H9 (cell line): Measurements from ENCODE around the gene IGDCC3. TPM values are rescaled to one million over a fixed set of nuclear protein-coding genes. Genes with fewer than 3 reads are reported as not detected.
A peak's percentile ranks its signal among the peaks of the same experiment; 100 is the strongest.

ENCODE experiments used
- DNase-seq: peaks from one replicate; pipeline ENCODE4 v3.0.0-alpha.2; 2017
- H2AFZ ChIP-seq: one replicate; pipeline ENCODE4 v1.6.1; 2013; ENCODE audit warnings: mild to moderate bottlenecking, low read length, control low read depth, moderate library complexity
- H2AK5ac ChIP-seq: 2 replicates; pipeline ENCODE4 v1.6.1; 2013; ENCODE audit warnings: low read length, control low read depth, mixed read lengths; ENCODE audit not compliant: insufficient read length
- H2BK120ac ChIP-seq: one replicate; pipeline ENCODE4 v1.6.1; 2013; ENCODE audit warnings: low read depth, mild to moderate bottlenecking, low read length, control low read depth, inconsistent platforms; ENCODE audit not compliant: poor library complexity, severe bottlenecking
- H2BK12ac ChIP-seq: 2 replicates; pipeline ENCODE4 v1.6.1; 2013; ENCODE audit warnings: low read length, control low read depth, mixed read lengths, low read depth; ENCODE audit not compliant: insufficient read length
- H2BK15ac ChIP-seq: 2 replicates; pipeline ENCODE4 v1.6.1; 2013; ENCODE audit warnings: low read depth, low read length, control low read depth
- H2BK20ac ChIP-seq: one replicate; pipeline ENCODE4 v1.6.1; 2013; ENCODE audit warnings: low read depth, mild to moderate bottlenecking, low read length, control low read depth, inconsistent platforms; ENCODE audit not compliant: poor library complexity, severe bottlenecking
- H2BK5ac ChIP-seq: 2 replicates; pipeline ENCODE4 v1.6.1; 2013; ENCODE audit warnings: low read length, control low read depth, mixed read lengths; ENCODE audit not compliant: insufficient read length
- H3K14ac ChIP-seq: 2 replicates; pipeline ENCODE4 v1.6.1; 2013; ENCODE audit warnings: low read length, control low read depth; ENCODE audit not compliant: insufficient read depth
- H3K18ac ChIP-seq: 2 replicates; pipeline ENCODE4 v1.6.1; 2013; ENCODE audit warnings: low read depth, mild to moderate bottlenecking, mixed read lengths, low read length, control low read depth; ENCODE audit not compliant: insufficient read length
- H3K23ac ChIP-seq: 2 replicates; pipeline ENCODE4 v1.6.1; 2013; ENCODE audit warnings: low read length, control low read depth, mixed read lengths, low read depth; ENCODE audit not compliant: insufficient read length
- H3K23me2 ChIP-seq: 2 replicates; pipeline ENCODE4 v1.6.1; 2013; ENCODE audit warnings: low read depth, mild to moderate bottlenecking, mixed read lengths, low read length, control low read depth; ENCODE audit not compliant: insufficient read length, poor library complexity, severe bottlenecking
- H3K27ac ChIP-seq: 2 replicates; pipeline ENCODE4 v1.5.1; 2013; ENCODE audit warnings: low read length, control low read depth, mixed read lengths, low read depth; ENCODE audit not compliant: insufficient read length
- H3K27me3 ChIP-seq: 2 replicates; pipeline ENCODE4 v1.6.1; 2013; ENCODE audit warnings: low read length, control low read depth, inconsistent platforms; ENCODE audit not compliant: insufficient read depth
- H3K4ac ChIP-seq: 2 replicates; pipeline ENCODE4 v1.6.1; 2013; ENCODE audit warnings: low read depth, mild to moderate bottlenecking, control low read depth, inconsistent platforms, low read length, moderate library complexity
- H3K4me1 ChIP-seq: 2 replicates; pipeline ENCODE4 v1.6.1; 2013; ENCODE audit warnings: low read length, control low read depth, inconsistent platforms; ENCODE audit not compliant: insufficient read depth
- H3K4me2 ChIP-seq: 2 replicates; pipeline ENCODE4 v1.6.1; 2013; ENCODE audit warnings: low read length, control low read depth, mixed read lengths; ENCODE audit not compliant: insufficient read length, insufficient read depth
- H3K56ac ChIP-seq: 2 replicates; pipeline ENCODE4 v1.6.1; 2013; ENCODE audit warnings: low read depth, mild to moderate bottlenecking, mixed read lengths, low read length, control low read depth; ENCODE audit not compliant: insufficient read length
- H3K79me1 ChIP-seq: 2 replicates; pipeline ENCODE4 v1.6.1; 2013; ENCODE audit warnings: low read depth, mild to moderate bottlenecking, moderate library complexity, low read length, control low read depth, inconsistent platforms; ENCODE audit not compliant: insufficient read depth, poor library complexity, severe bottlenecking
- H3K79me2 ChIP-seq: 2 replicates; pipeline ENCODE4 v1.6.1; 2013; ENCODE audit warnings: low read length, control low read depth, inconsistent platforms; ENCODE audit not compliant: insufficient read depth
- H3K9ac ChIP-seq: 2 replicates; pipeline ENCODE4 v1.6.1; 2013; ENCODE audit warnings: low read length, control low read depth, mixed read lengths; ENCODE audit not compliant: insufficient read length; ENCODE audit errors: extremely low read depth
- H3K9me3 ChIP-seq: one replicate; pipeline ENCODE4 v1.6.1; 2013; ENCODE audit warnings: low read depth, low read length, inconsistent platforms; ENCODE audit not compliant: control insufficient read depth
- H3T11ph ChIP-seq: one replicate; pipeline ENCODE4 v1.6.1; 2013; ENCODE audit warnings: mild to moderate bottlenecking, low read length, control low read depth, inconsistent platforms
- H4K20me1 ChIP-seq: one replicate; pipeline ENCODE4 v1.6.1; 2013; ENCODE audit not compliant: control insufficient read depth, insufficient read length, insufficient read depth
- H4K5ac ChIP-seq: 2 replicates; pipeline ENCODE4 v1.6.1; 2013; ENCODE audit warnings: low read depth, mild to moderate bottlenecking, mixed read lengths, low read length, control low read depth; ENCODE audit not compliant: insufficient read length
- H4K8ac ChIP-seq: replicated peaks from 2 replicates; pipeline ENCODE4 v1.6.1; 2013; ENCODE audit warnings: low read length, control low read depth, mixed read lengths, low read depth; ENCODE audit not compliant: insufficient read length
- H4K91ac ChIP-seq: 2 replicates; pipeline ENCODE4 v1.6.1; 2013; ENCODE audit warnings: low read depth, mild to moderate bottlenecking, moderate library complexity, mixed read lengths, low read length, control low read depth; ENCODE audit not compliant: insufficient read length
- H3K27ac Mint-ChIP-seq, 3 experiments: 2 replicates in 2 of 3; 3 replicates in 1 of 3; pipeline ENCODE4 v1.8.0; 2020 to 2021; ENCODE audit warnings: mixed read lengths in 3 of 3, mild to moderate bottlenecking in 1 of 3, moderate library complexity in 1 of 3
- H3K27me3 Mint-ChIP-seq: 2 replicates; pipeline ENCODE4 v1.8.0; 2021; ENCODE audit warnings: low read depth, mild to moderate bottlenecking, moderate library complexity, mixed read lengths
- H3K36me3 Mint-ChIP-seq, 3 experiments: 2 replicates in 2 of 3; 3 replicates in 1 of 3; pipeline ENCODE4 v1.8.0; 2020 to 2021; ENCODE audit warnings: low read depth in 3 of 3, mixed read lengths in 3 of 3; ENCODE audit not compliant: insufficient read depth in 1 of 3
- H3K4me1 Mint-ChIP-seq, 2 experiments: 2 replicates each; pipeline ENCODE4 v1.8.0; 2020; ENCODE audit warnings: mixed read lengths in 2 of 2
- H3K4me3 Mint-ChIP-seq, 2 experiments: 2 replicates in 1 of 2; 3 replicates in 1 of 2; pipeline ENCODE4 v1.8.0; 2020 to 2021; ENCODE audit warnings: mild to moderate bottlenecking in 2 of 2, mixed read lengths in 2 of 2, moderate library complexity in 1 of 2
- H3K9me3 Mint-ChIP-seq, 2 experiments: 2 replicates in 1 of 2; 3 replicates in 1 of 2; pipeline ENCODE4 v1.8.0; 2020; ENCODE audit warnings: mild to moderate bottlenecking in 2 of 2, mixed read lengths in 2 of 2, moderate library complexity in 1 of 2
- CTCF ChIP-seq: fragments of 200-600 bp; sonication (generic); conservative IDR thresholded peaks from 3 replicates; pipeline ENCODE4 v1.8.0; 2021; ENCODE audit warnings: antibody characterized with exemption, mild to moderate bottlenecking
- WGBS: extraction: QIAGEN DNeasy Blood & Tissue Kit; methylation state at CpG from one replicate; pipeline ENCODE4 v1.1.7; 2013; ENCODE audit warnings: missing lambda C conversion rate, low lambda C conversion rate, mixed read lengths; ENCODE audit not compliant: insufficient read length; ENCODE audit errors: extremely low coverage; 5-methylcytosine and 5-hydroxymethylcytosine counted together
- total RNA-seq: library from RNA; stranded (reverse); gene quantifications from 2 replicates; pipeline ENCODE4 v1.2.1, GENCODE V29; 2021

The IGDCC3 gene
- total RNA-seq, 1 experiment from 2014 or later, result 18.9 TPM

- Mint-ChIP-seq H3K27me3 (peaks cover 2% of the 10 kb centered on the region; the same call in 1 of the 2 replicates), H3K4me1 (peaks cover 16 to 20% of the 10 kb centered on the region in 2 experiments), H3K36me3 (no peaks in the 10 kb centered on the region), H3K4me3 (peak overlapping the region; percentile 74 to 75), H3K27ac (peak overlapping the region; percentile 98 to 100 (median 98)), H3K9me3 (no peaks in the 10 kb centered on the region; a peak in 1 of 5 replicates)
- H2BK120ac ChIP-seq, result peak overlapping the region; percentile 65
- H3K9me3 ChIP-seq, result no peaks in the 10 kb centered on the region
- H2AK5ac ChIP-seq, result no peak overlapping the region
- peaks cover 7% of the 10 kb centered on the region for H3K23me2 ChIP-seq
- no peaks in the 10 kb centered on the region for H3K27me3 ChIP-seq
- H3K79me2 ChIP-seq, result no peaks in the 10 kb centered on the region
- H2BK5ac ChIP-seq, result no peak overlapping the region
- no peak overlapping the region for H3K23ac ChIP-seq
- H4K5ac ChIP-seq, result peak overlapping the region; percentile 37
- H3K18ac ChIP-seq, result peak overlapping the region; percentile 47
- peak; percentile 64 for DNase-seq
- peak overlapping the region; percentile 33 for H2BK12ac ChIP-seq
- H4K20me1 ChIP-seq, result no peaks in the 10 kb centered on the region
- H4K91ac ChIP-seq, result no peak overlapping the region
- H3K56ac ChIP-seq, result no peak overlapping the region
- peak overlapping the region; percentile 28 for H3K9ac ChIP-seq
- no peak overlapping the region for H2BK20ac ChIP-seq
- no peak overlapping the region; the same call in 1 of the 2 replicates for H3K4ac ChIP-seq
- H3K4me2 ChIP-seq, result peak overlapping the region; percentile 72
- no peak overlapping the region for H3K27ac ChIP-seq
- H3K4me1 ChIP-seq, result peaks cover 2% of the 10 kb centered on the region; the same call in 1 of the 2 replicates
- peak overlapping the region; percentile 79 for H2AFZ ChIP-seq
- H4K8ac ChIP-seq, result no peak overlapping the region
- TF ChIP-seq CTCF, result no peak
- H3K14ac ChIP-seq, result peak overlapping the region; percentile 85; the same call in 1 of the 2 replicates
- peak overlapping the region; percentile 38 for H3T11ph ChIP-seq
- WGBS, result no CpG with 5 or more reads among the region's 24 CpGs
- no peaks in the 10 kb centered on the region for H3K79me1 ChIP-seq
- H2BK15ac ChIP-seq, result no peak overlapping the region
These were observed 74.0 kb downstream of the IGDCC3 start for GRCh38 chr15:65303687-65304380.
